GM12878 (cell line): ENCODE results near the gene PCNX4. TPM values are rescaled to one million over a fixed set of nuclear protein-coding genes. Genes with fewer than 3 reads are reported as not detected.

Experiments
- ATF3 ChIP-seq: IDR thresholded peaks from 2 replicates; pipeline ENCODE4 v1.6.1; 2011; ENCODE audit warnings: low read depth, mild to moderate bottlenecking, low read length, moderate library complexity, borderline replicate concordance; ENCODE audit errors: extremely low read depth
- CHD1 ChIP-seq: IDR thresholded peaks from 2 replicates; pipeline ENCODE4 v1.6.1; 2012; ENCODE audit warnings: low read depth, low read length, improper control_type of control experiment
- CHD2 ChIP-seq: IDR thresholded peaks from 2 replicates; pipeline ENCODE4 v1.6.1; 2011; ENCODE audit warnings: low read depth, low read length, improper control_type of control experiment, borderline replicate concordance
- ETV6 ChIP-seq, 2 experiments: fragments of 450-650 bp in 1 of 2; IDR thresholded peaks in 1 of 2; conservative IDR thresholded peaks in 1 of 2; 2 replicates each; pipeline ENCODE4 v1.6.1; 2014; ENCODE audit warnings: antibody characterized with exemption in 1 of 2, borderline replicate concordance in 1 of 2, low read depth in 1 of 2, mild to moderate bottlenecking in 1 of 2, moderate library complexity in 1 of 2
- HSF1 ChIP-seq: fragments of 150-350 bp; IDR thresholded peaks from 2 replicates; pipeline ENCODE4 v1.6.1; 2014; ENCODE audit warnings: mild to moderate bottlenecking, low read depth, low read length
- JUND ChIP-seq: IDR thresholded peaks from 2 replicates; pipeline ENCODE4 v1.6.1; 2012; ENCODE audit warnings: low read depth, mild to moderate bottlenecking, low read length, improper control_type of control experiment, moderate library complexity
- MAX ChIP-seq: IDR thresholded peaks from 2 replicates; pipeline ENCODE4 v1.6.1; 2012; ENCODE audit warnings: low read depth, low read length, improper control_type of control experiment
- MYC ChIP-seq: IDR thresholded peaks from 2 replicates; pipeline ENCODE4 v1.6.1; 2011; ENCODE audit warnings: mild to moderate bottlenecking, low read length, moderate library complexity, inconsistent platforms; ENCODE audit not compliant: insufficient read depth, insufficient replicate concordance, insufficient read length, severe bottlenecking
- NBN ChIP-seq: fragments of 450-650 bp; IDR thresholded peaks from 2 replicates; pipeline ENCODE4 v1.6.1; 2016
- NFIC ChIP-seq: IDR thresholded peaks from 2 replicates; pipeline ENCODE4 v1.6.1; 2012; ENCODE audit warnings: low read depth, mild to moderate bottlenecking, inconsistent platforms, low read length, moderate library complexity
- NKRF ChIP-seq: fragments of 450-650 bp; conservative IDR thresholded peaks from 2 replicates; pipeline ENCODE4 v1.6.1; 2017; ENCODE audit warnings: mild to moderate bottlenecking, moderate library complexity
- NR2F1 ChIP-seq: fragments of 450-650 bp; conservative IDR thresholded peaks from 2 replicates; pipeline ENCODE4 v1.6.1; 2017; ENCODE audit warnings: mild to moderate bottlenecking
- POLR2A ChIP-seq: IDR thresholded peaks from 2 replicates; pipeline ENCODE4 v1.6.1; 2011; ENCODE audit warnings: low read depth, mild to moderate bottlenecking, low read length
- POLR2AphosphoS5 ChIP-seq: IDR thresholded peaks from 2 replicates; pipeline ENCODE4 v1.6.1; 2011; ENCODE audit warnings: mild to moderate bottlenecking, low read length, inconsistent platforms
- RB1 ChIP-seq: fragments of 450-650 bp; formaldehyde crosslinking; IDR thresholded peaks from 2 replicates; pipeline ENCODE4 v1.6.1; 2017; ENCODE audit warnings: mild to moderate bottlenecking, borderline replicate concordance
- SIX5 ChIP-seq: IDR thresholded peaks from 2 replicates; pipeline ENCODE4 v1.6.1; 2011; ENCODE audit warnings: mild to moderate bottlenecking, low read depth, low read length, moderate library complexity; ENCODE audit not compliant: severe bottlenecking
- SMAD5 ChIP-seq: IDR thresholded peaks from 2 replicates; pipeline ENCODE4 v1.6.1; 2016; ENCODE audit warnings: antibody characterized with exemption, low read depth
- SREBF2 ChIP-seq: IDR thresholded peaks from 2 replicates; pipeline ENCODE4 v1.6.1; 2012; ENCODE audit warnings: mild to moderate bottlenecking, low read length
- TCF7 ChIP-seq: IDR thresholded peaks from 2 replicates; pipeline ENCODE4 v1.6.1; 2014; ENCODE audit warnings: antibody characterized with exemption, borderline replicate concordance
- WRNIP1 ChIP-seq: IDR thresholded peaks from 2 replicates; pipeline ENCODE4 v1.6.1; 2011; ENCODE audit warnings: low read depth, low read length, improper control_type of control experiment, borderline replicate concordance
- ZBTB4 ChIP-seq: fragments of 450-650 bp; formaldehyde crosslinking; IDR thresholded peaks from 2 replicates; pipeline ENCODE4 v1.4.0; 2022; ENCODE audit warnings: mild to moderate bottlenecking, moderate library complexity
- ZNF207 ChIP-seq: fragments of 450-650 bp; IDR thresholded peaks from 2 replicates; pipeline ENCODE4 v1.6.1; 2014; ENCODE audit warnings: antibody characterized with exemption, mild to moderate bottlenecking, borderline replicate concordance
- ZNF274 ChIP-seq: IDR thresholded peaks from one replicate; pipeline ENCODE4 v1.8.0; 2011; ENCODE audit not compliant: insufficient read length, insufficient read depth
- polyA plus RNA-seq, 11 experiments: library from polyadenylated mRNA; depleted of rRNA in 4 of 11; unstranded in 6 of 11; stranded (reverse) in 5 of 11; fragments of >200 nt; fragmentation: Nextera tagmentation in 4 of 11; fragmentation: Illumina TruSeq in 1 of 11; extraction: Ambion mirVana in 4 of 11; extraction: Trizol in 1 of 11; gene quantifications; 1 replicate in 1 of 11; 2 replicates in 10 of 11; pipeline versions ENCODE4 v1.2.1 to v1.2.3, GENCODE V29; 2011 to 2016; ENCODE audit warnings: inconsistent platforms in 2 of 11, missing spikeins in 2 of 11, low read depth in 1 of 11
- total RNA-seq, 4 experiments: library from RNA; depleted of rRNA in 3 of 4; stranded (reverse); fragments of >200 nt in 3 of 4; fragmentation: Illumina TruSeq in 1 of 4; extraction: Trizol in 1 of 4; gene quantifications; 2 replicates each; pipeline versions ENCODE4 v1.2.1 to v1.2.3, GENCODE V29; 2013 to 2021

The PCNX4 gene
- total and polyA plus RNA-seq, 10 of the 15 experiments (the other 5 are each of a cell fraction or from before 2014, with no cell fraction given): 13.8 to 56.6 (median 39.4) TPM

- no peak for TF ChIP-seq NFIC
- TF ChIP-seq ZBTB4: no peak
- TF ChIP-seq TCF7: peak; percentile 11; the same call in 1 of the 2 replicates
- no peak for TF ChIP-seq JUND
- TF ChIP-seq MYC: no peak
- TF ChIP-seq CHD2: no peak
- TF ChIP-seq POLR2AphosphoS5: peak; percentile 87
- TF ChIP-seq ZNF207: no peak
- no peak for TF ChIP-seq ATF3
- peak; percentile 74; the same call in 1 of the 2 replicates for TF ChIP-seq WRNIP1
- TF ChIP-seq SREBF2: no peak
- no peak for TF ChIP-seq NKRF
- TF ChIP-seq ZNF274: no peak
- TF ChIP-seq RB1: no peak
- TF ChIP-seq POLR2A: peak; percentile 68
- no peak for TF ChIP-seq SIX5
- 0 out of 2 replicates have a peak, but pooled peaks have one; percentile 41 for TF ChIP-seq SMAD5
- TF ChIP-seq HSF1: no peak
- 0 out of 2 replicates have a peak, but pooled peaks have one; percentile 21 for TF ChIP-seq CHD1
- peak; percentile 44 for TF ChIP-seq NR2F1
- TF ChIP-seq NBN: no peak
- TF ChIP-seq ETV6 (conservative IDR thresholded peaks at IDR 0.05 in 1 of 2, IDR thresholded peaks at IDR 0.05 in 1 of 2; ENCODE audit: borderline replicate concordance in 1 of 2, low read depth in 1 of 2): peak in 1 of 2 experiments; percentile 32; a peak in 1 of 4 replicates
- no peak for TF ChIP-seq MAX
These were observed 113.4 kb downstream of the PCNX4 start (continued) for GRCh38 chr14:60204843-60205774.
